ENCODE measurements around the gene CELF2. TPM values are rescaled to one million over a fixed set of nuclear protein-coding genes. Genes with fewer than 3 reads are reported as not detected.

Gene CELF2
- total RNA-seq, 1 donor from 2014 or later: 33.8 TPM

GRCh38 chr10:11261687-11262493, 244.2 kb downstream of the CELF2 start:
- Mint-ChIP-seq H3K4me1 (ENCODE audit: unreplicated experiment) (no peaks in the 10 kb centered on the region), H3K36me3 (ENCODE audit: unreplicated experiment) (peaks cover 9% of the 10 kb centered on the region), H3K9me3 (ENCODE audit: unreplicated experiment) (no peaks in the 10 kb centered on the region), H3K4me3 (ENCODE audit: unreplicated experiment) (no peak overlapping the region), H3K27me3 (ENCODE audit: unreplicated experiment) (no peaks in the 10 kb centered on the region), H3K27ac (ENCODE audit: unreplicated experiment) (no peak overlapping the region)
- DNase-seq (ENCODE audit: extremely low spot score, unreplicated experiment): no peak
- TF ChIP-seq CTCF (IDR thresholded peaks at IDR 0.05): no peak

GRCh38 chr10:11262494-11263345, 245.0 kb downstream of the CELF2 start:
- TF ChIP-seq CTCF (IDR thresholded peaks at IDR 0.05): no peak
- no peak for DNase-seq (ENCODE audit: extremely low spot score, unreplicated experiment)
- no peaks in the 10 kb centered on the region for H3K4me1 Mint-ChIP-seq (ENCODE audit: unreplicated experiment)
- H3K36me3 Mint-ChIP-seq (ENCODE audit: unreplicated experiment): peaks cover 9% of the 10 kb centered on the region
- no peaks in the 10 kb centered on the region for H3K27me3 Mint-ChIP-seq (ENCODE audit: unreplicated experiment)
- no peak overlapping the region for H3K4me3 Mint-ChIP-seq (ENCODE audit: unreplicated experiment)
- H3K27ac Mint-ChIP-seq (ENCODE audit: unreplicated experiment): no peak overlapping the region
- no peaks in the 10 kb centered on the region for H3K9me3 Mint-ChIP-seq (ENCODE audit: unreplicated experiment)

GRCh38 chr10:11263767-11264166, 246.1 kb downstream of the CELF2 start:
- no peaks in the 10 kb centered on the region for H3K4me1 Mint-ChIP-seq (ENCODE audit: unreplicated experiment)
- no peak overlapping the region for H3K4me3 Mint-ChIP-seq (ENCODE audit: unreplicated experiment)
- no peaks in the 10 kb centered on the region for H3K9me3 Mint-ChIP-seq (ENCODE audit: unreplicated experiment)
- no peak for DNase-seq (ENCODE audit: extremely low spot score, unreplicated experiment)
- H3K36me3 Mint-ChIP-seq (ENCODE audit: unreplicated experiment): peaks cover 7% of the 10 kb centered on the region
- TF ChIP-seq CTCF (IDR thresholded peaks at IDR 0.05): no peak
- H3K27me3 Mint-ChIP-seq (ENCODE audit: unreplicated experiment): no peaks in the 10 kb centered on the region
- H3K27ac Mint-ChIP-seq (ENCODE audit: unreplicated experiment): no peak overlapping the region

GRCh38 chr10:11264296-11265048, 246.8 kb downstream of the CELF2 start:
- Mint-ChIP-seq H3K4me3 (ENCODE audit: unreplicated experiment) (no peak overlapping the region), H3K4me1 (ENCODE audit: unreplicated experiment) (no peaks in the 10 kb centered on the region), H3K9me3 (ENCODE audit: unreplicated experiment) (no peaks in the 10 kb centered on the region), H3K36me3 (ENCODE audit: unreplicated experiment) (peaks cover 2% of the 10 kb centered on the region), H3K27ac (ENCODE audit: unreplicated experiment) (no peak overlapping the region), H3K27me3 (ENCODE audit: unreplicated experiment) (no peaks in the 10 kb centered on the region)
- no peak for TF ChIP-seq CTCF (IDR thresholded peaks at IDR 0.05)
- no peak for DNase-seq (ENCODE audit: extremely low spot score, unreplicated experiment)

All from osteocyte (in vitro differentiated cells).